Measurements from ENCODE around the gene KIDINS220. TPM values are rescaled to one million over a fixed set of nuclear protein-coding genes. Genes with fewer than 3 reads are reported as not detected.

KIDINS220 gene
- total and polyA plus RNA-seq, 9 of the 15 experiments (the other 6 are each of a cell fraction or from before 2014, with no cell fraction given) = 15.2 to 48.0 (median 34.4) TPM

- no peak for TF ChIP-seq DEAF1 (CRISPR knock-in tag; IDR thresholded peaks at IDR 0.05)
- no peak for TF ChIP-seq FOS (IDR thresholded peaks at IDR 0.05; ENCODE audit: extremely low read depth, insufficient read length)
- peak; percentile 87; the same call in 1 of the 2 replicates for TF ChIP-seq ZBTB7A (IDR thresholded peaks at IDR 0.05; ENCODE audit: borderline replicate concordance, control insufficient read depth, low read depth, low read length)
- peak; percentile 85 for TF ChIP-seq ZBTB33 (CRISPR knock-in tag; IDR thresholded peaks at IDR 0.05)
- TF ChIP-seq GTF2E2 (tag; IDR thresholded peaks at IDR 0.05) = no peak
- peak; percentile 76 to 89 (median 87) for TF ChIP-seq CTCF (IDR thresholded peaks at IDR 0.05 in 2 of 3, conservative IDR thresholded peaks at IDR 0.05 in 1 of 3; ENCODE audit: insufficient read depth in 2 of 3, low read depth in 1 of 3, low read length in 3 of 3)
- TF ChIP-seq ZFP1 (CRISPR knock-in tag; IDR thresholded peaks at IDR 0.05) = no peak
- TF ChIP-seq MAX (CRISPR knock-in tag; IDR thresholded peaks at IDR 0.05) = no peak
- TF ChIP-seq RNF219 (CRISPR knock-in tag; IDR thresholded peaks at IDR 0.05) = no peak
- TF ChIP-seq ZNF384 (IDR thresholded peaks at IDR 0.05; ENCODE audit: low read depth, low read length) = no peak
- TF ChIP-seq POLR2G (IDR thresholded peaks at IDR 0.05; ENCODE audit: low read depth, low read length) = 0 out of 2 replicates have a peak, but pooled peaks have one; percentile 44
- TF ChIP-seq FOXK2 (conservative IDR thresholded peaks at IDR 0.05 in 1 of 2, IDR thresholded peaks at IDR 0.05 in 1 of 2; ENCODE audit: low read depth in 2 of 2) = no peak
- no peak for TF ChIP-seq POLR3A (IDR thresholded peaks at IDR 0.05; ENCODE audit: borderline replicate concordance, extremely low read depth, insufficient read depth, insufficient read length)
- no peak for TF ChIP-seq IRF2 (CRISPR knock-in tag; IDR thresholded peaks at IDR 0.05)
- peak; percentile 72 for TF ChIP-seq SMC3 (conservative IDR thresholded peaks at IDR 0.05; ENCODE audit: insufficient read depth, low read depth, low read length)
- peak; percentile 41 to 75; a peak in 3 of 4 replicates for TF ChIP-seq RAD21 (CRISPR knock-in tag; conservative IDR thresholded peaks at IDR 0.05 in 1 of 2, IDR thresholded peaks at IDR 0.05 in 1 of 2)
- TF ChIP-seq PTRF (tag; IDR thresholded peaks at IDR 0.05) = no peak
- TF ChIP-seq HMGN3 (IDR thresholded peaks at IDR 0.05; ENCODE audit: borderline replicate concordance, extremely low read depth, insufficient read length, low read depth, low read length) = no peak
These were observed 144.1 kb downstream of the KIDINS220 start (continued) for GRCh38 chr2:8693157-8693821.

Measured in K562 (cell line).